H1 (cell line): Measurements from ENCODE around the gene SIPA1L2. TPM values are rescaled to one million over a fixed set of nuclear protein-coding genes. Genes with fewer than 3 reads are reported as not detected.
A peak's percentile ranks its signal among the peaks of the same experiment; 100 is the strongest.

Experiments used
- CTCF ChIA-PET: fragments of 300-600 bp; sonication (Branson Sonifier 250); formaldehyde crosslinking; loops from one replicate; lab custom pipeline; 2021; ENCODE audit not compliant: partially characterized antibody; lab: Charles Lee
- POLR2A ChIA-PET: fragments of 300-600 bp; sonication (Branson Sonifier 250); formaldehyde crosslinking; loops from one replicate; lab custom pipeline; 2021; ENCODE audit warnings: inconsistent platforms; ENCODE audit not compliant: partially characterized antibody; lab: Charles Lee
- DNase-seq, 2 experiments: peaks; one replicate each; pipeline versions ENCODE4 v3.0.0 to v3.0.0-alpha.2; 2010 to 2022; ENCODE audit warnings: low spot score in 2 of 2, low read depth in 1 of 2, mixed read lengths in 1 of 2
- FAIRE-seq: peaks from 2 replicates; lab custom pipeline; 2011; peaks lifted over from hg19 to GRCh38; lab: Jason Lieb, UNC
- H2AFZ ChIP-seq: 2 replicates; pipeline ENCODE4 v1.8.1; 2012; ENCODE audit warnings: low read length, inconsistent platforms
- H2AK5ac ChIP-seq: 2 replicates; pipeline ENCODE4 v1.6.1; 2013; ENCODE audit warnings: low read depth, low read length
- H2BK120ac ChIP-seq: replicated peaks from 2 replicates; pipeline ENCODE3; 2013; ENCODE audit warnings: low read depth, low read length, inconsistent platforms
- H2BK12ac ChIP-seq: 2 replicates; pipeline ENCODE4 v1.6.1; 2013; ENCODE audit warnings: low read depth, low read length
- H2BK15ac ChIP-seq: 2 replicates; pipeline ENCODE4 v1.6.1; 2013; ENCODE audit warnings: low read length
- H2BK20ac ChIP-seq: 2 replicates; pipeline ENCODE4 v1.6.1; 2013; ENCODE audit warnings: low read length
- H2BK5ac ChIP-seq: 2 replicates; pipeline ENCODE4 v1.6.1; 2013; ENCODE audit warnings: low read depth, low read length
- H3K14ac ChIP-seq: 2 replicates; pipeline ENCODE4 v1.6.1; 2013; ENCODE audit warnings: inconsistent platforms; ENCODE audit not compliant: insufficient read length
- H3K18ac ChIP-seq: 2 replicates; pipeline ENCODE4 v1.6.1; 2013; ENCODE audit warnings: low read length; ENCODE audit errors: extremely low read depth
- H3K23ac ChIP-seq: 2 replicates; pipeline ENCODE4 v1.6.1; 2013; ENCODE audit warnings: inconsistent platforms; ENCODE audit not compliant: insufficient read length
- H3K23me2 ChIP-seq: 2 replicates; pipeline ENCODE4 v1.6.1; 2013; ENCODE audit warnings: low read depth, low read length
- H3K27ac ChIP-seq: 2 replicates; pipeline ENCODE4 v1.6.1; 2011; ENCODE audit warnings: low read depth, low read length, inconsistent platforms
- H3K27me3 ChIP-seq, 4 experiments: replicated peaks in 1 of 4; 1 replicate in 1 of 4; 2 replicates in 3 of 4; pipeline versions ENCODE4 v1.6.1 to v1.8.1; 2011 to 2013; ENCODE audit warnings: low read length in 3 of 4, mild to moderate bottlenecking in 3 of 4, inconsistent platforms in 2 of 4, mixed read lengths in 2 of 4, moderate library complexity in 1 of 4; ENCODE audit not compliant: control insufficient read depth in 3 of 4, insufficient read depth in 3 of 4; ENCODE audit errors: extremely low read depth in 1 of 4
- H3K36me3 ChIP-seq, 4 experiments: 2 replicates each; pipeline versions ENCODE4 v1.6.1 to v1.8.1; 2011 to 2013; ENCODE audit warnings: mild to moderate bottlenecking in 4 of 4, low read length in 3 of 4, moderate library complexity in 2 of 4, control low read depth in 1 of 4, inconsistent platforms in 1 of 4; ENCODE audit not compliant: insufficient read depth in 4 of 4, control insufficient read depth in 2 of 4
- H3K4ac ChIP-seq: replicated peaks from 2 replicates; pipeline ENCODE3; 2013; ENCODE audit warnings: low read length, low read depth, mixed read lengths, inconsistent platforms; ENCODE audit not compliant: insufficient read length
- H3K4me1 ChIP-seq, 4 experiments: replicated peaks in 1 of 4; 1 replicate in 1 of 4; 2 replicates in 3 of 4; pipeline versions ENCODE4 v1.6.1 to v1.8.1; 2011 to 2013; ENCODE audit warnings: low read length in 3 of 4, inconsistent platforms in 2 of 4, mixed read lengths in 1 of 4; ENCODE audit not compliant: insufficient read depth in 4 of 4, control insufficient read depth in 3 of 4
- H3K4me2 ChIP-seq, 2 experiments: 2 replicates each; pipeline versions ENCODE4 v1.6.1 to v1.8.1; 2011 to 2013; ENCODE audit warnings: low read depth in 2 of 2, low read length in 2 of 2, control low read depth in 1 of 2, inconsistent platforms in 1 of 2, mild to moderate bottlenecking in 1 of 2; ENCODE audit not compliant: insufficient read depth in 1 of 2
- H3K4me3 ChIP-seq, 4 experiments: fragments of 200-600, 300-600 bp in 1 of 4; sonication (generic), shearing (Covaris generic), sonication (Bioruptor Twin) in 1 of 4; 2 replicates each; pipeline versions ENCODE4 v1.5.1 to v1.8.1; 2011 to 2016; ENCODE audit warnings: low read length in 4 of 4, low read depth in 3 of 4, control low read depth in 2 of 4, inconsistent platforms in 2 of 4, mild to moderate bottlenecking in 2 of 4, mixed read lengths in 1 of 4, moderate library complexity in 1 of 4; ENCODE audit not compliant: insufficient read depth in 2 of 4; ENCODE audit errors: extremely low read depth in 1 of 4
- H3K56ac ChIP-seq: replicated peaks from 2 replicates; pipeline ENCODE3; 2013; ENCODE audit warnings: low read depth, mild to moderate bottlenecking, mixed read lengths, low read length, inconsistent platforms; ENCODE audit not compliant: insufficient read length
- H3K79me1 ChIP-seq: 2 replicates; pipeline ENCODE4 v1.6.1; 2013; ENCODE audit warnings: low read depth, low read length, control low read depth
- H3K79me2 ChIP-seq, 2 experiments: 2 replicates each; pipeline versions ENCODE4 v1.6.1 to v1.8.1; 2012 to 2013; ENCODE audit warnings: low read length in 2 of 2, mild to moderate bottlenecking in 2 of 2, inconsistent platforms in 1 of 2; ENCODE audit not compliant: insufficient read depth in 2 of 2, control insufficient read depth in 1 of 2
- H3K9ac ChIP-seq, 4 experiments: replicated peaks in 1 of 4; 1 replicate in 1 of 4; 2 replicates in 3 of 4; pipeline versions ENCODE4 v1.6.1 to v1.8.1; 2011 to 2013; ENCODE audit warnings: low read depth in 3 of 4, low read length in 3 of 4, control low read depth in 2 of 4, mild to moderate bottlenecking in 2 of 4, moderate library complexity in 2 of 4, inconsistent platforms in 1 of 4; ENCODE audit errors: extremely low read depth in 1 of 4
- H3K9me3 ChIP-seq, 2 experiments: 2 replicates each; pipeline versions ENCODE4 v1.6.1 to v1.8.1; 2012 to 2013; ENCODE audit warnings: mild to moderate bottlenecking in 2 of 2, moderate library complexity in 2 of 2, control low read depth in 1 of 2, inconsistent platforms in 1 of 2, low read depth in 1 of 2, low read length in 1 of 2, mixed read lengths in 1 of 2; ENCODE audit not compliant: insufficient read depth in 2 of 2
- H4K20me1 ChIP-seq, 2 experiments: replicated peaks in 1 of 2; 2 replicates each; pipeline versions ENCODE3 to v1.8.1; 2011 to 2013; ENCODE audit warnings: inconsistent platforms in 2 of 2, low read length in 2 of 2, mild to moderate bottlenecking in 1 of 2; ENCODE audit not compliant: insufficient read depth in 2 of 2, control insufficient read depth in 1 of 2
- H4K5ac ChIP-seq: 2 replicates; pipeline ENCODE4 v1.6.1; 2013; ENCODE audit warnings: low read length, low read depth, mixed read lengths, inconsistent platforms; ENCODE audit not compliant: insufficient read length
- H4K8ac ChIP-seq: 2 replicates; pipeline ENCODE4 v1.8.0; 2013; ENCODE audit warnings: mild to moderate bottlenecking, moderate library complexity, low read length, inconsistent platforms; ENCODE audit not compliant: insufficient read depth; ENCODE audit errors: extremely low read depth
- H4K91ac ChIP-seq: replicated peaks from 2 replicates; pipeline ENCODE3; 2013; ENCODE audit warnings: low read length, mixed read lengths, inconsistent platforms; ENCODE audit not compliant: insufficient read length
- GTF2F1 ChIP-seq: IDR thresholded peaks from 2 replicates; pipeline ENCODE4 v1.6.1; 2012; ENCODE audit warnings: low read depth, low read length, improper control_type of control experiment, borderline replicate concordance
- JUN ChIP-seq: IDR thresholded peaks from 2 replicates; pipeline ENCODE4 v1.6.1; 2011; ENCODE audit warnings: low read depth, mild to moderate bottlenecking, improper control_type of control experiment, low read length
- MAFK ChIP-seq: IDR thresholded peaks from 2 replicates; pipeline ENCODE4 v1.6.1; 2012; ENCODE audit warnings: low read depth, mild to moderate bottlenecking, improper control_type of control experiment, low read length
- RFX5 ChIP-seq: IDR thresholded peaks from 2 replicates; pipeline ENCODE4 v1.6.1; 2011; ENCODE audit warnings: low read depth, low read length, improper control_type of control experiment, borderline replicate concordance
- TAF1 ChIP-seq: IDR thresholded peaks from 2 replicates; pipeline ENCODE4 v1.6.1; 2011; ENCODE audit warnings: mild to moderate bottlenecking, low read depth, low read length
- TAF7 ChIP-seq: optimal IDR thresholded peaks from 2 replicates; pipeline ENCODE3; 2011; ENCODE audit warnings: low read depth, mild to moderate bottlenecking, inconsistent platforms, low read length, moderate library complexity, borderline replicate concordance
- TEAD4 ChIP-seq: IDR thresholded peaks from 2 replicates; pipeline ENCODE4 v1.6.1; 2012; ENCODE audit warnings: low read depth, low read length, inconsistent platforms, mixed read lengths
- WGBS, 2 experiments: shearing (Covaris generic) in 1 of 2; methylation state at CpG; one replicate each; pipeline versions ENCODE4 v1.1.6 to v1.1.7; 2013 to 2015; ENCODE audit warnings: low lambda C conversion rate in 2 of 2, mixed read lengths in 2 of 2, inconsistent platforms in 1 of 2, low coverage in 1 of 2, missing lambda C conversion rate in 1 of 2; ENCODE audit not compliant: insufficient replicate concordance in 2 of 2, insufficient coverage in 1 of 2, insufficient read length in 1 of 2; ENCODE audit errors: extremely low coverage in 1 of 2, missing lambda C conversion rate in 1 of 2; 5-methylcytosine and 5-hydroxymethylcytosine counted together
- polyA plus RNA-seq, 7 experiments: library from polyadenylated mRNA; depleted of rRNA in 3 of 7; stranded (reverse) in 5 of 7; unstranded in 2 of 7; fragments of >200 nt in 5 of 7; fragments of 200-250 nt in 2 of 7; gene quantifications; 1 replicate in 5 of 7; 2 replicates in 1 of 7; 4 replicates in 1 of 7; pipeline versions ENCODE4 v1.2.1 to v1.2.3, GENCODE V29; 2011 to 2013; ENCODE audit warnings: missing spikeins in 2 of 7, mixed read lengths in 2 of 7
- total RNA-seq: library from RNA; stranded (reverse); fragmentation: NEBNext Ultra II Directional; extraction: Animal tissue kit (Norgen Biotek cat#: 25700); gene quantifications from 2 replicates; pipeline ENCODE4 v1.2.1, GENCODE V29; 2021

Gene SIPA1L2
- total and polyA plus RNA-seq, 2 of the 8 experiments (the other 6 are each of a cell fraction or from before 2014, with no cell fraction given): 7.7 to 13.2 TPM

- H3K23me2 ChIP-seq: no peaks in the 10 kb centered on the region
- no peak overlapping the region for H2AK5ac ChIP-seq
- H3K79me1 ChIP-seq: no peaks in the 10 kb centered on the region
- no peak overlapping the region for H3K14ac ChIP-seq
- DNase-seq: peak in 1 of 2 experiments; percentile 34
- H3K27me3 ChIP-seq: peaks cover 0 to 2% (median under 1%) of the 10 kb centered on the region in 4 experiments; a peak in 2 of 7 replicates
- WGBS, 2 experiments: 40% methylated on average over 8 of the region's 8 CpGs; no CpG with 5 or more reads in 1 of the 2 experiments
- no peak overlapping the region for H4K91ac ChIP-seq
- H2BK5ac ChIP-seq: no peak overlapping the region
- no peak overlapping the region for H3K9ac ChIP-seq
- H4K5ac ChIP-seq: no peak overlapping the region
- H2BK12ac ChIP-seq: no peak overlapping the region
- H3K27ac ChIP-seq: no peak overlapping the region
- no peak overlapping the region for H4K8ac ChIP-seq
- no peak overlapping the region for H2BK120ac ChIP-seq
- H3K4me2 ChIP-seq: peak overlapping the region; percentile 27 to 55; a peak in 3 of 4 replicates
- TF ChIP-seq RFX5: no peak
- TF ChIP-seq TAF7: no peak
- TF ChIP-seq TEAD4: peak; percentile 94
- TF ChIP-seq MAFK: no peak
- no peak for TF ChIP-seq GTF2F1
- no peak for TF ChIP-seq TAF1
- TF ChIP-seq JUN: no peak
- no peak overlapping the region for H3K18ac ChIP-seq
- CTCF ChIA-PET: interaction anchor here (0.7 to 1.5 kb wide), 4 partner anchors 11 to 401 kb away, joined by 3 read pairs; no protein-coding TSS in a partner anchor
- H3K9me3 ChIP-seq: no peaks in the 10 kb centered on the region
- H3K23ac ChIP-seq: no peak overlapping the region
- no peak overlapping the region for H2BK15ac ChIP-seq
- H3K4me3 ChIP-seq: peak overlapping the region in 1 of 4 experiments; percentile 23; a peak in 1 of 8 replicates
- H3K56ac ChIP-seq: no peak overlapping the region
- peaks cover 0 to 1% of the 10 kb centered on the region in 2 experiments for H4K20me1 ChIP-seq
- FAIRE-seq: peak; percentile 98
- no peak overlapping the region for H2BK20ac ChIP-seq
- POLR2A ChIA-PET: interaction anchor here (0.9 kb wide), 1 partner anchor 182 kb away, joined by 3 read pairs; the partner anchor contains the start of gene MAP10
- no peak overlapping the region for H3K4ac ChIP-seq
- H2AFZ ChIP-seq: no peak overlapping the region
- H3K79me2 ChIP-seq: peaks cover 0 to 21% of the 10 kb centered on the region in 2 experiments; a peak in 2 of 4 replicates
- H3K36me3 ChIP-seq: no peaks in the 10 kb centered on the region; a peak in 1 of 8 replicates
- peaks cover 0 to 18% (median 15%) of the 10 kb centered on the region in 4 experiments for H3K4me1 ChIP-seq
These were observed 7.0 kb downstream of the SIPA1L2 start for GRCh38 chr1:232622981-232623380.
